Left hindlimb (tissue), 1 donor: ENCODE measurements around the gene UNG.

Experiments used
- DNase-seq: peaks from one replicate; pipeline ENCODE4 v3.0.0-alpha.2; 2018

Gene UNG

DNA sequence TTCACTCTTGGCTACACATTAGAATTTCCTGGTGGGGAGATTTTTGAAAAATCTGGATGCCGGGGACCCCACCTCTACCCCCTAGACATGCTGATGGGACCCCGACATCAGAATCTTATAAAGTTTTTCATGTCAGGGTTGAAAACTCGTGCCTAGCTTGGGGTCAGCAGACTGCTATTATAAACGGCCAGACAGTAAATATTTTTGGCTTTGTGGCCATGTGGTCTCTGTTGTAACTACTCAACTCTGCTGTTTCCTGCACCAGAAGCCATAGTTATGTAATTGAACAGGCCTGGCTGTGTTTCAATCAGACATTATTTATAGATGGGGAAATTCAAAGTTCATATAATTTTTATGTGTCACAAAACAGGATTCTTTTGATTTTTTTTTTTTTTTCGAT, 60.6 kb downstream of the UNG start:
- no peak for DNase-seq

DNA sequence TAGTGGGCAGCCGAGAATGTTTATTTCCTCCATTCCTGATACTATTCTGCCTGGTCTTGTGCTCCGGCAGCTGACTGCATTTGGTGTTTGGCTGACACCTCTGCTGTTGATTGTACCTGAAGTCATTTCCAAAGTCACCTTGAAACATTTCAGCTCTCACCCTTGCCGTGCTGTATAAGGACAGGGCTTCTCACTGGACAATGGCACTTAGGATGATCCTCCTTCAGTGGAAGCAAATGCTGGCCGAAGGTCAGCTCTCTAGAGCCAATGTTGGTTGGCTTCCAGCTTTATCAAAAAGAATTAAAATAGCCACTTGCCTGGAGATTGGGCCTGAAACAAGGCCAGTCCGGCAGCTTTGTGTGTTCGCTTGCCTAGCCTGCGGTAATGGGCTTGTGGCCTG, 63.0 kb downstream of the UNG start:
- no peak for DNase-seq
